ENCODE results near the gene WNT10A. TPM values are rescaled to one million over a fixed set of nuclear protein-coding genes. Genes with fewer than 3 reads are reported as not detected.
"Not testable (repeated sequence)": the region's sequence is repeated elsewhere in the genome, so short reads cannot be mapped to it uniquely, and the experiment has no call there.

WNT10A gene
- polyA plus RNA-seq, 1 donor: not detected

- not testable (repeated sequence) for DNase-seq (ENCODE audit: low read depth)
These were observed 51.1 kb downstream of the WNT10A start for GRCh38 chr2:218931751-218932150.

Other genes with a start within 250 kb of the WNT10A start
- 12.7 TPM for gene ZNF142, start 221.2 kb upstream of the WNT10A start, polyA plus RNA-seq (ENCODE audit: insufficient read length)
- 32.9 TPM for gene BCS1L, start 221.2 kb upstream of the WNT10A start, polyA plus RNA-seq (ENCODE audit: insufficient read length)
- gene RNF25, start 208.8 kb upstream of the WNT10A start, polyA plus RNA-seq (ENCODE audit: insufficient read length): 24.2 TPM
- 30.5 TPM for gene STK36, start 208.8 kb upstream of the WNT10A start, polyA plus RNA-seq (ENCODE audit: insufficient read length)
- gene TTLL4, start 170.0 kb upstream of the WNT10A start, polyA plus RNA-seq (ENCODE audit: insufficient read length): 26.5 TPM
- gene CYP27A1, start 98.7 kb upstream of the WNT10A start, polyA plus RNA-seq (ENCODE audit: insufficient read length): 21.2 TPM
- gene PRKAG3, start 49.0 kb upstream of the WNT10A start, polyA plus RNA-seq (ENCODE audit: insufficient read length): 32.9 TPM
- 0.19 TPM for gene WNT6, start 21.0 kb upstream of the WNT10A start, polyA plus RNA-seq (ENCODE audit: insufficient read length)
- gene CDK5R2, start 78.8 kb downstream of the WNT10A start, polyA plus RNA-seq (ENCODE audit: insufficient read length): 0.29 TPM
- not detected for gene FEV, start 104.3 kb downstream of the WNT10A start, polyA plus RNA-seq (ENCODE audit: insufficient read length)
- gene CRYBA2, start 112.6 kb downstream of the WNT10A start, polyA plus RNA-seq (ENCODE audit: insufficient read length): not detected
- not detected for gene CFAP65, start 160.7 kb downstream of the WNT10A start, polyA plus RNA-seq (ENCODE audit: insufficient read length)
- gene IHH, start 180.1 kb downstream of the WNT10A start, polyA plus RNA-seq (ENCODE audit: insufficient read length): not detected

All from forelimb muscle (tissue), 1 donor.